SKM-1 (cell line): ENCODE results near the gene ODC1.
A peak's percentile ranks its signal among the peaks of the same experiment; 100 is the strongest.
"Not testable (repeated sequence)": the region's sequence is repeated elsewhere in the genome, so short reads cannot be mapped to it uniquely, and the experiment has no call there.

Experiments
- DNase-seq: peaks from one replicate; lab custom pipeline; 2025; ENCODE audit not compliant: unreplicated experiment; lab: John Stamatoyannopoulos, UW

ODC1 gene

DNA sequence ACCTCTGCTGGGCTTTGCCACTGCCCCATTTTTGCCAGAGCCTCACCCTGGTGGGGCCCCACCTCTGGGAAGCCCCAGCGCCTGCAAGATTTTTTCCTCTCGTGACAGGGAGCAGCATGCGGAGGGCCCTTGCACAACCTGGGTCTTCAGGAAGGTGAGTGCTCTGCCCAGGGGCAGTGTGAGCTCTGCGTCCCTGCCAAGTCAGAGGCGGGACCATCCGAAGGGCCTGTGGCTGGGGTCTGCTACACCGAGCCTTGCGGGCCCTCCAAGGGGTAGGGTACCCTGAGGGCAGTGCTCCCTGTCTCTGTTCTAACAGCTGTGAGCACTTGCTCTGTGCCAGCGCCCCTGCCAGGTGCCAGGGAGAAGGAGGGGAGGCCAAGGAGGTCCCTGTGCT is 5.8 kb upstream of the ODC1 start:
- DNase-seq = no peak

DNA sequence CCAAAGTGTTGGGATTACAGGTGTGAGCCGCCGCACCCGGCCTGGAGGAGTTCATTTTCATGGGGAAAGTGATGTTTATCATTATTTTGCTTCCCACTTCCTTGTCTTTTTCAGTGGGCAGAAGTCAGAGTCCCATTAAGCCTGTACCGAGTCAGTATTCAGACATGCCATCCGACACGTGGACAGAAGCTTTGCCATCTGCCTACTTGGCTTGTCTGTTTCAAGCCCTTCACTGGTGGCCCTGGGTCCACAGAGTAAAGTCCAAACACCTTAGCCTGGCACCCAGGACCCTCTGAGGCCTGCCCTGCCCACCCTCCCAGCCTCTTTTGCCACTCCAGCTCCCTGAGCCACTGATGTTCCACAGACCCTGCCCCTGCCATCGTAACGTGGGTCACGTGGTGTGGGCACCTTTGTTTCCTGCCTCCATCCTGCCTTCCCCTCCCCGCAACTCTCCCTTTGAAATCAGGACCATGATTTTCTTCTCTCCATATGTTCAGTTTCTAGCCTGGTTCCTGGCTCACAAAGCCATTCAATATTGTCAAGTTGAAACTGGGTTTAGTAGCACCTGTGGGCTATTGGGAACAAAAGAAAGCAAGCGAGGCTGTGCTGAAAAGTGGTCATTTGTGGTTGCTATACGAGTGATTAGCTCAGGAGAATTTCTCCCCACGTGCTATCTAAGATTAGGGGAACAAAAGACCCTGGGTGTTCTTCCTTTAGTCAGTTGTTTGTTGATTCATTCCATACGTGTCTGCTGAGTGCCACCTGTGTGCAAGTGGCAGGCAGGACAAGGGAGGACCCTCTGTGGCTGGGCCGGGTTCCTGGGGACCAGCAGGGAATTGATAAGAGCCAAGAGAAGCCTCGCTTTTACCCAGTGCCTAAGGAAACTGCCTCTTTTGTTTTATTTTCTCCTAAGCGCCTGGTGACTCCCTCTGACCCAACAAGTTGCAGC is 5.1 kb upstream of the ODC1 start:
- DNase-seq = no peak

DNA sequence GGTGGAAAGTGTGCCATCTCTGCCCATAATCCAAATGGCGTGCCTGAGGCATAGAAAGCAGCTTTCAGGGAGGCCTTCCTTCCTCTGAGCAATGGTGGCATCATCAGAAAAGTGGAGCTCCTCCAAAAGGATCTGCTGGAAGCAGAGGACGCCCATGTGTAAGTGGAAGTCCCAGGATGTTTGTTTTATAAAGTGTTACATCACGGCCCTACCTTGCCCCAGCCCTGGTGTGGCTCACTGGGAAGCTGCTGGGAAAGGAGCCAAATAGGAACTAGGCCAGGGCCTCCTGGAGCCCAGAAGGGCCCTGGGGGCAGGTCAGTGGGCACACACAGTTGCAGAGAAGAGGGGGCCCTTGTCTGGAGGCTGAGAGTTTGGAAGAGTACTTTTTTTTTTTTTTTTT is 4.2 kb upstream of the ODC1 start:
- no peak for DNase-seq

DNA sequence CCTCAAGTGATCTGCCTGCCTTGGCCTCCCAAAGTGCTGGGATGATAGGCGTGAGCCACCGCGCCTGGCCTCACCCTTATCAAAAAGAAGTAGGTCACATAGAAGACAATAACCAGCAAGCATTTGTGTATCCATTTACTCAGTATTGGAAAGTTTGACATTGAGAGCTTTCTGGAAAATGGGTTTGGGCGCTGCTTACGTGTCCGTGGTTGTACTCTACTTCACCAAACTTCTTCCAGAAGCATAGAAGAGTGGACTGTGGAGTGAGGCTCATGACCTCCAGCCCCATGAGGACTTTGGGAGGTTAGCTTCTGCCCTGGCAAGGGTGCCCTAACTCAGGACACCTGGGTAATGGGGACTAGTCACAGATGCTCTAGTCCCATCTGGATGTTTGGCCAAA is 3.7 kb upstream of the ODC1 start:
- DNase-seq = no peak

DNA sequence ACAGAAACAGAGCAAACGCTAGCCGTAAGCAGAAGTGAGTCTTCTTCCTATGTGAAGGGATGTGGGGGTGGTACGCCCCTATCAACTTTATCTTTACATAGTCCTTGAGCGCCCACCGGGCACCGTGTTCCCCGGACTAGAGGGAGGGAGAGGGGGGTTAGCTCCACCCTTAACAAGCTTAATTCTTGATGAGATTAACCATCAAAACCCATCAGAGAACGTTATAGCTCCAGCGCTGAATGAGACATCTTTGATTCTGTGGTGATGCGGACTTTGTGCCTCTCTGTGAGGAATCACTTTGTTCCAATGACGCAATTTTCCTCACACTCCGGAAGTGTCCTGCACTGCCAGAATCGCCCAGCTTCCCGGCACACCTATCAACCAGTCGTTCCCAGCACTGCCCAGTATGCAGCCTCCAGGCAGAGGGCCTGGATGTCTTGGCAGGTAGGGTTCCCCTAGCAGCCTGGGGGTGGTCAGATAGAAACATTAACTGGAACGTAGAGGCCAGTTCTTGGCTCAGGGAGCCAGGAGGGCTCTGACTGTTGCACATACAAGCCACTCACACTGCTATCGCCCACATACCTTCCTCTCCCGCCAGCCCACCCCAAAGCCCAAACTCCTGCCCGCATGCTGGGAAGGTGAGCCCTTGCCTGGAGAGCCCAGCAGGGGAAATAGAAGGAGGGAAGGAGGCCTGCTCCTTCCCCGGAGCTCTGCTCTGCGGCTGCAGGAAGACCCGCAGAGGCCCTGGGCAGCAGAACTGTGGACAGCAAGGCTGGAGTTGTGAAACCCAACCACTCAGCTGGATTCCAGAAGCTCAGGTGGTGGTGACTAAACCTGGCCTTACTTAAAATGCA is 1.9 kb upstream of the ODC1 start:
- no peak for DNase-seq

DNA sequence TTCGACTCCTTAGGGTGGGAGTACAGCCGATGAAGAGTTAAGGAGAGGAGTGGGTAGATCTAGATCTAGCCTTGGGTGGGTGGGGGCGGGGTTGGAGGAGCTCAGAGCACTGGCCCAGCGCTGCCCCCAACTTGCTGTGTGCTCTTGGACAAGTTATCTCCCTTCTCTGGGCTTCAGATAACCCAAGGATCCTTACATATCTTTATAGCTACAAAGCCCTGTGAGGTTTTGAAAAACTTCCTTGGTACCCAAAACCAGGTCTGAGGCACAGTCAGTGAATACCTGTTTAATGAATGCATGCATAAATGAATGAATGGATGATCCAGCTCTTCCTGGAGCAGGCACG is 1.3 kb upstream of the ODC1 start:
- no peak for DNase-seq

DNA sequence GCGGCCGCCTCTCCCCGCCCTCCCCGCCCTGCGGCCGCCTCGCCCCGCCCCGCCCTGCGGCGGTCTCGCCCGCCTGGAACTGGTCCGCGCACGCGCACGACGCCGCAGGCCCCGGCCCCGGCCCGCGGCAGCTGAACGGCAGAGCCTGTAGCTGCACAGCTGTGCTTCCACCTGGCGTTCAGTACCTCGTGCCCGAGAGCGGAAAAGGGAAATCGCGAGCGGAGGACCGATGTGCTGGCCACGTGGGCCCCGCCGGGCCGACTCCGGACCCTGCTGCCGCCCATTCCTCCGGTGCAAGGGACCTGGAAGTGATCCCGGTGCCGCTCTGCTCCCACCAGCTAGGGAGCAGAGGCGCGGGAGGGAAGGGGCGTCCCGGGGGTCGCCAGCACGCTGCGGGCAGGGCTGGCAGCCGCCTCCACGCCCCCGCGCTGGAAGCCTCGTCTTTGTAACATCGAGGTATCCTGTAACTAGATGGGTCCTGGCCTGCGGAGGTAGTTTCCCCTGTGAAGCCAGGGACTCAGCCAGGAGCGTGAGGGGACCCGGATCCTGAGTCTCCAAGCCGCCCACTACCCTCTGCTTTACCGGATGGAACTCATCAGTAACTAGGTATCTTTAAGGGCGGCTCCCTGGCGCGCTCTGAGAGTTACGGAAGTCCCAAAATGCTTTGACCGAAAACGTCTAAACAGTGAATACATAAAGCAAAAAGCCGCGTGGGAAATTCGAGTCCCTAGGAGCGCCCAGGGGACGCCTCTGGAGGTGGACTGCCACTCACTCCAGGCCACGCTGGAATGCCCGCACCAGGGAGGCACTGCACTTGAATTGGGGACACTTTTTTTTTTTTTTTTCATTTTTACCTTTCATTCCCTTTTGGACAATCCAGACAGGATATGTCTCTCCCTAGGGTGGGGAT is 704 bp upstream of the ODC1 start:
- peak; percentile 96 for DNase-seq

DNA sequence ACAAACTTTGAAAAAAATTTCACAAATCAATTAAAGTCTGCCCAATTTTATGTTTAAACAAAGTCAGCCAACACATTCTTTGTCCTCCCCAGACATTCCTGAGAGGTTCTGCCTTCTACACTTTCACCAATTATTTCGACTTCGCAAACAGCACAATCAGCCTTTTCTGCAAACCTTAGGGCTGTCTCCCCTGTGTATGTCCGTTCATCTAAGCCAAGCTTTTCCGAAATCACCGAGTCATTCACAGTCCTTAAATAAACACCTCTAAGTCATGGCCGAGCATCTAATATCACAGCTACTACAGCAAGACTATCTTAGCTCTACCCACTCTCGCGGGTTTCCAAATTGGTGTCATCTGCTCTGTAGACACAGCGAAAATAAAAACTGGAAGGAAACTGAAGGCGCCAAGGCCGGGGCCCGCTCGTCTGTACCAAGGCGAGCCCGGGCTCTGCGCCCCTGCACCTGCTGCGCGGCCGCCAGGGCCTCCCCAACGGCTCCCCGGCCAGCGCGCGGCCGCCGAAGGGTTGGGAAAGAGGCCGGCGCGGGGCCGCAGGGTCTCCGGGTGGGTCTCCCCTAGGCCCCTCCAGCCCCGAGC is 730 bp downstream of the ODC1 start:
- no peak for DNase-seq

DNA sequence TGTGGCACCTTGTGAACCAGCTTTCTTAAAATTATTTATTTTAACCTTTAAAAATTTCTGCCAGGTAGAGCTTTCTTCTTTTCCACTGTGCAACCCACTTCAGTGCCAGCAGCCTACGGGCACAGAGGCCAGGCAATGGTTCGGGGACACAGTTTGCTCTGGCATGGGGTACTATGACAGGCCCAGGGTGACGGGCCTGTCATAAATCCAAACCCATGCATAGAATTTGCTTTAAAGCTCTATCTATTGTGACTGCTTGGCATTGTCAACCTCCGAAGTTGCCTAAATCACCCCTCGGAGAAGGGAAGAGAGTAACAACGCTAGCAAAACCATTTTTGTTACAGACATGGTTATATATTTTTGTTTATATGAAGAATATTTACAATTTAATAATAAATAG is 1.5 kb downstream of the ODC1 start:
- no peak for DNase-seq

DNA sequence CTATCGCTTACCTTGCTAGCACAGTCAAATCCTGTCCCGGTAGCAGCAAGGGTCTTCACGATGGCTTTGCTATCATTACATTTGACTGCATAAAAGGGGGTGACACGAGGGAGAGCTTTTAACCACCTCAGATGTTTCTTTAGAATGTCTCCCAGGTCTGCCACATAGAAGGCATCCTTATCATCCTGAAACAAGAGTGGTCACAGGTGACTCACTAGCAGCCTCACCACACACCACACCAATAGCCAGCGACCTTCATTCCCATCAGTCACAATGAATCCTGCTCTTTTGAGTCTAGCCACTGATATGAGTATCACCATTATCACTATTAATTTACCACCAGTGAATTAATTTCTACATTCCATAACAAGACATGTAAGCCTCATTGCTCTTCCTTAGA is 3.7 kb downstream of the ODC1 start:
- no peak for DNase-seq

DNA sequence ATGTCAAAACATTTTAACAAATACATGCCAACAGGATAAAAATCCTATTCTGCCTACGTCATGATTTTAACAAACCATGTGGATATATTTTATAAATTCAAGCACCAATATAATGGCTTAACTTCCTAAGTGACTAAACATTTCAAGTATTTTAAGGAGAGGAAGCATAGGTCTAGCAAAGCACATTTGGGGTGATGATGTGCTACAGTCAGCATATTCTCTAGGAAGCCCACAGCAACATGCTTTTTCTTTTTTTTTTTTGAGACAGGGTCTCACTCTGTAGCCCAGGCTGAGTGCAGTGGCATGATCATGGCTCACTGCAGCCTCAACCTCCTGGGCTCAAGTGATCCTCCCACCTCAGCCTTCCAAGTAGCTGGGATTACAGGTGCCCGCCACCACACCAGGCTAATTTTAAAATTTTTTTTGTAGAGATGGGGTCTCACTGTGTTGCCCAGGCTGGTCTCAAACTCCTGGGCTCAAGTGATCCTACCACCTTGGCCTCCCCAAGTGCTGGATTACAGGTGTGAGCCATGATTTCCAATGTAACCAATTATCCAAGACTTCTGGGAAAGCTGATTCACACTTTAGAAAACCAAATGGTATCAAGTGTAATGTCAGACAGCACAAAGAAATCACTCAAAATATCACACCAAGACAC is 5.5 kb downstream of the ODC1 start:
- DNase-seq = not testable (repeated sequence)

DNA sequence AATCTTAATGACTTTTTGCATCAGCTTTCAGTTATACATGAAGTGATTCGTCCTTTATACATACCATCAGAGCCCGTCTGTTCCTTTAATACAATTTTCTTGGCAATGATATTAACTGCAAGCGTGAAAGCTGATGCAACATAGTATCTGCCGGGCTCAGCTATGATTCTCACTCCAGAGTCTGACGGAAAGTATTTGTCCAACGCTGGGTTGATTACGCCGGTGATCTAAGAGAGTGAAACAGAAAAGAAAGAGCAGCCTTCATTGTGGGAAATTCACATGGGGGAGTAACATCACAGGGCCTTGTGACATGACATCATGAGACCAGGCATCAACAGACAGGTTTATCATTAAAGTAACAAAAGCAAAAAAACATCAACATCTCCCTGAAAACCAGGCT is 6.2 kb downstream of the ODC1 start:
- DNase-seq = no peak

DNA sequence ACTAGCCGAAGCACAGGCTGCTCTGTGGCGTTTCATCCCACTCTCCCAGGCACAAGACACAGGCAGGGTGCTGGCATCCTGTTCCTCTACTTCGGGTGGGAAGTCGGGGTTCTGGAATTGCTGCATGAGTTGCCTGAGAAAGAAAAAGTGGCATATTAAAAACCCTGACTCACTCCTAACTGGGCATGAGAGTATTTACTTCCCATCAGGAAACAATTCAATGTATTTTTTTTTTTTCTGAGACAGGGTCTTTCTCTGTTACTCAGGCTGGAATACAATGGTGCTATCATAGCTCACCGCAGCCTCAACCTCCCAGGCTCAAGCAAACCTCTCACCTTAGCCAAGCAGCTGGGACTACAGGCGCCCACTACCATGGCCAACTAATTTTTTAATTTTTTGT is 7.4 kb downstream of the ODC1 start:
- DNase-seq = no peak

DNA sequence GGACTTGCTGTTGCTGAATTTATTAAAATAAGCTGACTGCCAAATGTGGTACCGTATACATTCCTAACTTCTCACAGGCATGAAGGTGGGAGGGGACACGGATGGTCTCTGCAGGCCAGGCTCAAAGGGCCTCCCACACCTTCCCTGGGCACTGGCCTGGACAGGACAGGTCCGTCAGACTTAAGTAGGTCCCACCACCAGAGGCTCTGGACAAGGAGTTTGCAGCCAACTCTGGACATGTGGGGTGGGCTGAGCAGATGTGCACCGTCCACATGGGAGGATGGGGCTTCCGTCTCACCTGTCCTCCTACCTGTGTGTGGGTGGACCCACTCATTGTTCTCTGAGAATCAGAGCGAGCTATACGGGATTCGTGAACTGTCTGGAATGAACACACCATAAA is 8.2 kb downstream of the ODC1 start:
- no peak for DNase-seq

DNA sequence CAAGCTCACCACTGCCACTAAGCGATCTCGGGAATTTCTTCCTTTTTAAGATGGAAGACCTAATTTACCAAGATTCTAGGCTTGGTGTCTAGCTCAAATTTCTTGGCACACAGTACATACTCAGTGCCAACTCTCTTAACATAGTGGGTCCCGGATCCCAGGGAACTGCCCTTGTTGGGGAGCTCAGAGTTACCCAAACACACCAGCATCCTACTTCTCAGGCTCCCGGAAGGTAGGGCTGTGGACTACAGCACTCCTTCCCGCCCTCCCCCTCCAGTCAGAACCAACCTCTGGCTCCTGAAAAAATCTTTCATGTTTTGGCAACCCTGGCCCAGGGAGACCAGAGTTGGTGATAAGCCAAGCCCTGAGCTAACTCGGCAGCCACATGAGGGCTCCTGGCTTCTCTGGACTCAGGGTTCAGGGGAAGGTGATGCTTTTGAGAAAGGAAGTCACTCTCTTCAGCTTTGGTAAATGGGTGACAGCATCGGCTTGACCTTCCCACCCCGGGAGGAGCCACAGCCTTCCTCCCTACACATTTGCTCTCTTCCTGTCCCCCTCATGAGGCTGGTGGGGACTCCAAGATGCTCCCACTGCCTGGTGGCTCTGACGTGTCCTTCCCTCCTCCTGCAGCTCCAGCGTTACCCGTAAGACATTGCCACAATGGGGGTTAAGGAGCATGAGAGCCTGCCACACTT is 8.8 kb downstream of the ODC1 start:
- DNase-seq = no peak

DNA sequence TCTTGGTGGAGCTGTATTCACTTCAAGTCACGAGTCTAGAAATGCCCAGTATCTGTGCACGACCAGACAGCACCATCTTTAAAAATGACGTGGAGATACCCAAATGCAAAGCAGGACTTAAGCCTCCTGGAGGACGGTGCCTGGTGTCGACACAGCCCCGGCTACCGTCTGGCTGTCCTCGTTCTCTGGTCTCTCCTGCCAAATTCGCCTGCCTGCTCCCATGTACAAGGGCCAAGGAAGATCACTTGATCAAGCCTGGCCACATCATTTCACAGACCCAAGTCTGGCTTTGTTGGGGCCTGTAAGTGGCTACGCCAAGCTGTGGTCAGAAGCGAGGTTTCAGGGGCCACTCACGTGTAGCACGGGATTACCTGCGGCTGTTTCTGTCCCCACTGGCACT is 9.4 kb downstream of the ODC1 start:
- no peak for DNase-seq

DNA sequence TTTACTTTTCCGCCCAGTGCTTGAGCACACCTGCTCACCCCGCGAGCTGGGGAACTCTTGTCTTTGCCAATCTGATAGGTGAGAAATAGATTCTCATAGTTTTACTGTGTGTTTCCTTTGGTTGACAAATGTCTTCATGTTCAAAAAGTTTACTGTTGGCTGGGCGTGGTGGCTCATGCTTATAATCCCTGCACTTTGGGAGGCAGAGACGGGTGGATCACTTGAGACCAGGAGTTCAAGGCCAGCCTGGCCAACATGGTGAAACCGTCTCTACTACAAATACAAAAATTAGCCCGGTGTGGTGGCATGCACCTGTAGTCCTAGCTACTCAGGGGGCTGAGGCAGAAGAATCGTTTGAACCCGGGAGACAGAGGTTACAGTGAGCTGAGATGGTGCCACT is 10.3 kb downstream of the ODC1 start:
- no peak for DNase-seq

DNA sequence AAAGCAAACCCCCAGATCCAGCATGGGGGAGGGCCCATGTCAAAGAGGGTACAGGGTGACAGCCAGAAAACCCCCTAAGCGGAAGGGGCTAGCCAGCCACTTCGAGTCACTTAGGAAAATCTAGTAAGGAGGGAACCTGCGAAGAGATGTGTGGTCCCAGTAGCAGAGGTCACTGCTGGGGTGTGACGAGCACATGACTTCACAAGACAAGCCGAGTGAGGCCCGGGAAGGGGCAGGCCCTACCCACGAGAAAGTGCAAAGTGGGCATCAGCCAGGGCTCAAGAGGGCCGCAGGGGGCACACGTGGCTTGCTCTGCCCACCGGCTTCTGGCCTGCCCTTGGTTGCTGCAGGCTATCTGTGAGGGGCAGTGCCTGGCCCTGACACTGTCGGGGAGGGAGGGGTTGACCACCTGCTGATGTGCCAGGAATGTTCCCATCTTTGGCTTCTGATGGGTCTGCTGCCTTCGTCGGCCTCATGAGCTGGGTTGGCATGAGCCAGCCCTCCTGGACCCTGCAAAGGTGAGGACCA is 11.5 kb downstream of the ODC1 start:
- DNase-seq = no peak

DNA sequence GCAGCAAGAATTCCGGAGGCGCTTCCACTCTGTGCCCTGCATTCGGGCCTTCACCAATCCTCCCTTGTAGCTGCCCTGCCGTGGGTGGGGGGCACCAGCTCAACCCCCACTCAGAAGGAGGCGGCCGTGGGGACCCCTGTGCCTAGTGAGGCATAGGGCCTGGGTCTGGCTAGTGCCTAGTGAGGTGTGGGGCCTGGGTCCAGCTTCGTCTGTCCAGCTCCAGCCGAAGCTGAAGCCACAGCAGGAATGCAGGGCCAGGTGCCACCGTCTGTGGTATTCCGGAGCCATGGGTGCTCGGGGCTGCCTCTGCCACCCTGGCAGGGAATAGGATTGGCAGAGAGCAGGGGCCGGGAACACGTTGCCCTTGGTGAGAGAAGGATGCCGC is 12.3 kb downstream of the ODC1 start:
- DNase-seq = no peak
